Activated CD4-positive, alpha-beta T cell treated with anti-CD3 and anti-CD28 coated beads for 36 hours (primary cell): ENCODE measurements around the gene PPP2R3B. TPM values are rescaled to one million over a fixed set of nuclear protein-coding genes. Genes with fewer than 3 reads are reported as not detected.

Experiments
- ATAC-seq: fragments of 200-7000 bp; cut with Tn5 transposase; one replicate; pipeline ENCODE4 v1.10.0; 2021; ENCODE audit warnings: mild to moderate bottlenecking, moderate library complexity
- CTCF ChIA-PET: fragments of 350-600 bp; sonication (Branson Sonifier 250); formaldehyde crosslinking; loops from one replicate; lab custom pipeline; 2021; ENCODE audit warnings: antibody characterized with exemption; lab: Charles Lee
- POLR2A ChIA-PET: fragments of 350-600 bp; sonication (Branson Sonifier 250); formaldehyde crosslinking; loops from one replicate; lab custom pipeline; 2021; ENCODE audit warnings: antibody characterized with exemption, inconsistent platforms; lab: Charles Lee
- DNase-seq: peaks from one replicate; pipeline ENCODE4 v3.0.0-alpha.2; 2020
- H3K27ac Mint-ChIP-seq: one replicate; pipeline ENCODE4 v1.8.0; 2021; ENCODE audit warnings: mixed read lengths
- H3K27me3 Mint-ChIP-seq: one replicate; pipeline ENCODE4 v1.8.0; 2021; ENCODE audit warnings: mixed read lengths
- H3K36me3 Mint-ChIP-seq: one replicate; pipeline ENCODE4 v1.8.0; 2021; ENCODE audit warnings: low read depth, mixed read lengths
- H3K4me1 Mint-ChIP-seq: one replicate; pipeline ENCODE4 v1.8.0; 2021; ENCODE audit warnings: mixed read lengths
- H3K4me3 Mint-ChIP-seq: one replicate; pipeline ENCODE4 v1.8.0; 2021; ENCODE audit warnings: mild to moderate bottlenecking, moderate library complexity, mixed read lengths
- H3K9me3 Mint-ChIP-seq: one replicate; pipeline ENCODE4 v1.8.0; 2021; ENCODE audit warnings: low read depth, mixed read lengths
- intact Hi-C, 2 experiments: fragments of 100-400 bp; cut with DNase I in 1 of 2; cut with micrococcal nuclease in 1 of 2; formaldehyde crosslinking; loops; one replicate each; pipeline versions ENCODE4 v1.14.2 to v1.15.1; 2022 to 2024; cut with DNase I, micrococcal nuclease
- total RNA-seq, 2 experiments: library from RNA; stranded (reverse); gene quantifications; one replicate each; pipeline ENCODE4 v1.2.3, GENCODE V29; 2021

PPP2R3B gene
- total RNA-seq, 2 experiments from 2014 or later: 23.3 to 26.8 TPM

DNA sequence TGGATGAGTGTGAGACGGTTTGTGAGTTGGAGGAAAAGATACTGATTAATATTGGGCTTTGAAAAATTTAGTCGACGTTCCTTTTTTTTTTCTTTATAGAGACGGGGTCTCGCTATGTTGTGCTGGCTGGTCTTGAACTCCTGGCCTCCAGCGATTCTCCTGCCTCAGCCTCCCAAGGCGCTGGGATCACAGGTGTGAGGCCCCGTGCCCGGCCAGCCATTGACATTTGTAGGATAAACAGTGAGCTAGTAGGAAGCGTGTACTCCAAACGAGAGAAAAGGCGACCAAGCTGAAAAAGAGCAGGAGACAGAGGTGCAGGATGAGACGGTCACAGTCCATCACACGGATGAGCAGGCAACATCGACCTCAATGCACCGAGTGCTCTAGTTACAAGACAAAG, 19.4 kb downstream of the PPP2R3B start:
- ChIA-PET POLR2A (no interaction called here), CTCF (no interaction called here)
- Mint-ChIP-seq H3K4me1 (peaks cover 9% of the 10 kb centered on the region), H3K27ac (no peak overlapping the region), H3K4me3 (no peak overlapping the region), H3K36me3 (peaks cover 9% of the 10 kb centered on the region), H3K9me3 (peaks cover under 1% of the 10 kb centered on the region), H3K27me3 (peaks cover 12% of the 10 kb centered on the region)
- DNase-seq: no peak
- intact Hi-C loops: no loop called here
- no peak for ATAC-seq

DNA sequence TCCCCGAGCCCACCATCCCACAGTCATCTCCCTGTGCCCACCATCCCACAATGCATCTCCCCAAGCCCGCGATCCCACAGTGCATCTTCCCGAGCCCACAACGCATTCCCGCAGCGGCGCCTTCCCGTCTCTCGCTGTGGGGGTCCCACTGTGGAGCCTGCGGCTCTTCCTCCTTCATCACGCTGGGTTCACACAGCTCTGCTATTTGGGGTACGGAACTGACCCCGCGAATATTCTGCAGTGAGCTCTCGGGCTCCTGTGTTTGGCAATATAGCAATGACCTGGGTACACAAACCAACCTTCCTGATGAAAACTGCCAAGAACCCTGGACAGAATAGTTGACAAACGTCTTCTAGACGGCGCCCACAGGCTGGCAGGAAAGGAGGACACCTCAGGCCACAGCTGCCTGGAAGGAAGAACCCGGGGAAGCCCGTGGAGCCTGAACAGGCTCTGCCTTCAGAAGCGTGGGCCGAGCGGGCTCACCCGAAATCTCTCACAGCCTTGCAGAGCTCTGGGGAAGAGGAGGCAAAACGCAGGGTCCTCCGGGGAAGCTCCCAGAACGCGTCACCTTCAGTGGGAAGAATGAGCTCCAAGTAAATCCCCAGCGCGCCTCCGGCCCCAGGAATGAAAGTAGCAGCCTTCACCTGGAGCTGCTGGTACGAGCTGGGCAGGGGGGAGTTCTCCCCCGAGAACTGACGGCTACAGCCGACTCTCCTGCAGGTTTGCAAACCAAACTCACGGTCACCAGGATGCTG, 22.9 kb downstream of the PPP2R3B start:
- Mint-ChIP-seq H3K36me3 (peaks cover 34% of the 10 kb centered on the region), H3K4me1 (no peaks in the 10 kb centered on the region), H3K27ac (no peak overlapping the region), H3K27me3 (no peaks in the 10 kb centered on the region), H3K9me3 (peaks cover 18% of the 10 kb centered on the region), H3K4me3 (no peak overlapping the region)
- intact Hi-C loops: no loop called here
- ChIA-PET CTCF (no interaction called here), POLR2A (no interaction called here)
- no peak for DNase-seq
- ATAC-seq: no peak

DNA sequence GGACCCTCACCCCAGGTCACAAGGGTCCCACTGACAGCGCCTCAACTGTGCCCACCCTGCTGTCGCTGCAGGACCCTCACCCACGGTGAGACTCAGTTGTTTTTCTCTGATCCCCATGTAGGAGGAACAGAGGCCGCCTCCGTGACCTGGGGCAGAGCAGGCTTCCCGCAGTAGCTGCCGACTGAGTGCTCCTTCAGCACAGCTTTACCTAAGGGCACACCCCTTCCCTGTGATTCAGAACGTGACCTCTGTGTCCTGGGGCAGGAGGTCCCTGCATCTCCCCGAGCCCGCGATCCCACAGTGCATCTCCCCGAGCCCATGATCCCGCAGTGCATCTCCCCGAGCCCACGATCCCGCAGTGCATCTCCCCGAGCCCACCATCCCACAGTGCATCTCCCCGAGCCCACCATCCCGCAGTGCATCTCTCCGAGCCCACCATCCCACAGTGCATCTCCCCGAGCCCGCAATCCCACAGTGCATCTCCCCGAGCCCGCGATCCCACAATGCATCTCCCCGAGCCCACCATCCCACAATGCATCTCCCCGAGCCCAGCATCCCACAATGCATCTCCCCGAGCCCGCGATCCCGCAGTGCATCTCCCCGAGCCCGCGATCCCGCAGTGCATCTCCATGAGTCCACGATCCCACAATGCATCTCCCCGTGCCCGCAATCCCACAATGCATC, 23.6 kb downstream of the PPP2R3B start:
- no peaks in the 10 kb centered on the region for H3K4me1 Mint-ChIP-seq
- intact Hi-C loops: no loop called here
- peaks cover 21% of the 10 kb centered on the region for H3K9me3 Mint-ChIP-seq
- ChIA-PET POLR2A (no interaction called here), CTCF (no interaction called here)
- peaks cover 39% of the 10 kb centered on the region for H3K36me3 Mint-ChIP-seq
- no peak for ATAC-seq
- no peaks in the 10 kb centered on the region for H3K27me3 Mint-ChIP-seq
- H3K27ac Mint-ChIP-seq: no peak overlapping the region
- H3K4me3 Mint-ChIP-seq: no peak overlapping the region
- DNase-seq: no peak

DNA sequence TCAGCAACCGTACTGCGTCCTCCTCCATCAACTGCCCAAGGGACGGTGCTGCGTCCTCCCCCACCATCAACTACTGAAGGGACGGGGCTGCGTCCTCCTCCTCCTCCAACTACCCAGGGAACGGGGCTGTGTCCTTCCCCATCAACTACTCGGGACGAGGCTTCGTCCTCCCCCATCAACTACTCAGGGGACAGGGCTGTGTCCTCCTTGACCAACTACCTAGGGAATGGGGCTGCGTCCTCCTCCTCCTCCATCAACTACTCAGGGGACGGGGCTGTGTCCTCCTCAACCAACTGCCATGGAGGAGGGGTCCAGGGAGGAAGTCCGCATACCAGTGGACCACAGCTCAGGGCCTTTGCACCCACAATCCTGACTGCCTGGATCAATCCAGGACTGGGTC, 24.4 kb downstream of the PPP2R3B start:
- Mint-ChIP-seq H3K9me3 (peaks cover 26% of the 10 kb centered on the region), H3K27me3 (no peaks in the 10 kb centered on the region), H3K4me3 (no peak overlapping the region), H3K27ac (no peak overlapping the region), H3K4me1 (peaks cover 6% of the 10 kb centered on the region), H3K36me3 (peaks cover 46% of the 10 kb centered on the region)
- no peak for DNase-seq
- intact Hi-C loops: no loop called here
- ChIA-PET POLR2A (no interaction called here), CTCF (no interaction called here)
- no peak for ATAC-seq

DNA sequence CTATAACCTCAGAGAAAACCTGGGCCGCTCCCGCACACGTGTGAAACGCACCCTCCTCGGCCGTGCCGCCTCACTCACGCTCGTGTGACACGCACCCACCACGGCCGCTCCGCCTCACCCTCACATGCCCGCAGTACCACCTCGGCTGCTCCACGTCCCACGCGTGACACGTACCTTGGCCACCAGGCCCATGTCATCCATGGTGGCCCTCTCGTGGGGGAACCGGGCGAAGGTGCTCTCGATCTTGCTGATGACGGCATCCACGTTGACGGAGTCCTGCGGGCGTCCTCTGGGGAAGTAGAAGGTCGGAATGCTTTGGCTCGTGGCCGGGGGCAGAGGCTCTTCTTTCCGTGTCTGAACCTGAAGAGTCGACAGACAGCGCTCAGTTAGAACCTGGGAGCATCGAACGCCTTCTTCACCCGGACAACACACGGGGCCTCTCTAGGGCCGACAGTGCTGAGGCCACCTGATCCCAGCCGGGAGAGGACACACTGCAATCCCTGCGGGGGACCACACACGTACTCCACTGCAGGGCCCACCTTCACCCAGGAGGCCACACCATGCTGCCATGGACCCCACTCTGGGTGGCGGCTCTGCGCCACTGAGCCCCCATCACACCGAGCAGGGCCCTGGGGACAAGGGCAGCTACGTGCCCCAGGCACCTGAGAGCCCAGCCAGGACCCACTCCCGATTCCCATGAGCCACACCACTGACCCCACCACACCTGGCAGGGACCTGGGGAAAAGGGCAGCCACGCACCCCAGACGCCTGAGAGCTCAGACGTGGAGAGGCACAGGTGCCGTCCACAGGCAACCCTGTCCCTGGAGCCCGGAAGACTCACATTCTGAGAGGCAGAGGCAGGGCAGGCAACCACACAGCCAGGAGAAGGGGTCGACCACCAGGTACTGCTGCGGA, 25.2 kb downstream of the PPP2R3B start:
- Mint-ChIP-seq H3K4me3 (no peak overlapping the region), H3K9me3 (peaks cover 26% of the 10 kb centered on the region), H3K27ac (no peak overlapping the region), H3K4me1 (peaks cover 15% of the 10 kb centered on the region), H3K36me3 (peaks cover 55% of the 10 kb centered on the region), H3K27me3 (no peaks in the 10 kb centered on the region)
- DNase-seq (no peak), ATAC-seq (no peak)
- POLR2A ChIA-PET: no interaction called here
- intact Hi-C loops: no loop called here
- CTCF ChIA-PET: no interaction called here

DNA sequence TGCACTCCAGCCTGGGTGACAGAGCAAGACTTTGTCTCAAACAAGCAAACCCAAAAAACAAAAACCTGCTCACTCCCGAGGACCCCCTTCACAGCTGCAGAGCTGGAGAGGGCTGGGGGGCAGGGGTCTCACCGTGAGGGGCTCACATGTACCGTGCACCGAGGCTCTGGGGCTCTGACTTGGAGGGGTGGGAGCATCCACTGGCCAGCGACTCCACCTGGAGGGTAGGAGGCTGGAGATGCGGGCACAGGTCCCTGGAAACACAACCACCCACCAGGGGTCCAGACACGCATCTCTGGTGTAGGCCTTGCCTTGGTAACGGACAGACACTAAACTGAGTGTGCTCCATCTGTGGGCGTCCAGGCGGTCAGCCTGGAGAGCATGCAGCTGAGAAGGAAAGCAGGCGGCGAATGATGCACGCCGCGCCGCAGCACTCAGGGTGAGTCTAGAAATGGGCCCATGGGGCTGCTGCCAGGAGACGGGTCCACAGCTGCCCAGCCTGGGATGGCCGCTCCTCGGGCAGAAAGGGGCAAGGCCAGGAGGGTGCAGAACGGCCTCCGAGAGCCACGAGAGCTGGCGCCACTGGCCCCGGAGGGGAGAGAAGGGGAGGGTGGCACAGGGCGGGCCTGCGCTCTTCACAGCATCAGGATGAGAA, 26.1 kb downstream of the PPP2R3B start:
- ChIA-PET POLR2A (no interaction called here), CTCF (no interaction called here)
- no peak overlapping the region for H3K4me3 Mint-ChIP-seq
- no peak for ATAC-seq
- peaks cover 26% of the 10 kb centered on the region for H3K9me3 Mint-ChIP-seq
- peaks cover 60% of the 10 kb centered on the region for H3K36me3 Mint-ChIP-seq
- no peaks in the 10 kb centered on the region for H3K27me3 Mint-ChIP-seq
- intact Hi-C loops: no loop called here
- peaks cover 17% of the 10 kb centered on the region for H3K4me1 Mint-ChIP-seq
- DNase-seq: no peak
- no peak overlapping the region for H3K27ac Mint-ChIP-seq

DNA sequence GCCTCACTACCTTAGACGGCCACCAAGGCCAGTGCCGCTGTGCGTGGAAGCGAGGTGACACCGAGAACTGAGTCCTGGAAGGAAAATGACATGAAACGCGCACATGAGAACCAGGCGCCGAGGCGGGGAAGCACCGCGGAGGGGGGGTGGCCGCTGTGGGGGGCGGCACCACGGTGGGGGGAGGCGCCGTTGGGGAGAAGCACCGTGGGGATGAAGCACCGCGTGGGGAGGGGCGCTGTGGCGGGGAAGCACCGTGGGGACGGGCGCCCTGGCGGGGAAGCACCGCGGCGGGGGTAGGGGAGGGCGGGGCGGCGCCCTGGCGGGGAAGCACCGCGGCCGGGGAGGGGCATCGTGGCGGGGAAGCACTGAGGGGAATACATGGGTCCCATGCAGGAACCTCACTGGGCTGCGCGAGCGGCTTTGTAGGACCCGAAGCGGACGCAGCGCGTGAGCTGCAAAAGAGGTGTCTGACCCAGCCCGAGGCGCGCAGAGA, 28.0 kb downstream of the PPP2R3B start:
- H3K4me1 Mint-ChIP-seq: peaks cover 17% of the 10 kb centered on the region
- ChIA-PET POLR2A (no interaction called here), CTCF (no interaction called here)
- no peak overlapping the region for H3K4me3 Mint-ChIP-seq
- DNase-seq (no peak), ATAC-seq (no peak)
- peaks cover 65% of the 10 kb centered on the region for H3K36me3 Mint-ChIP-seq
- peaks cover 26% of the 10 kb centered on the region for H3K9me3 Mint-ChIP-seq
- peak overlapping the region; percentile 55 for H3K27ac Mint-ChIP-seq
- no peaks in the 10 kb centered on the region for H3K27me3 Mint-ChIP-seq
- intact Hi-C loops: no loop called here

DNA sequence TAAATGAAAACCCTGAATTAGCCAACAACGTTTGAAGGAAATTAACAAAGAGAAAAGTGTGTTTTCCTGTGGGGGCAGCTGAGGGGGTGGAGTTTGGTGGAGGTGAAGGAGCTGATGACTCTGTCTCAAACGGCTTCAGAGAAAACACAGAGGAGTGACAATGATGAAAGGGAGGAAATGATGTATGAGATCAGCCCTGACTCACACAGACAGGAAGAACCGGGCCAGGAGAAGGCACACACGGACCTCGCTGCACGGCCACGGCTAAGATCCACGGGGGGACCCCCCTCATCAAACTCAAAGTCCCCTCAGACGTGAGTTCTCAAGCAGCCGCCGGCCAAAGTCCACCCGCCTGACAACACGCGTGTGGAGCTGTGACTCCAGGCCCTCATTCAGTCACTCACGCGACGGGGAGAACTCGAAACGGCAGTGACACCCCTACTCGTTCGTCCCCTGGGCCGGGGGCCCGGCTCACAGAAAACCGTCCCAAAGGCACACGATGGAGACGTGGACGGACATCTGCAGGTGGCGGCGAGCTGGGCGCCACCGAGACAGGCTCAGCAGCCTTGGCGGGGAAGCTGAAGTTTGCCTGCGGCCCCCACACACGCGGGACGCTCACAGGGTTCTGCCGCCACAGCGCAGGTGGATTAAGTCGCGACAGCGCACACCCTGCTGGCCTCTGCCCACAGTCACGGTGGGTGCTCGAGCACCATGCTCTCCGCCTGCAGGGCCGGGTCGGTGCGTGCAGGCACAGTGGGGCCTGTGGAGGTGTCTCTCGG, 28.8 kb downstream of the PPP2R3B start:
- peaks cover 26% of the 10 kb centered on the region for H3K9me3 Mint-ChIP-seq
- intact Hi-C loops: loop anchor here in 1 of 2 experiments (1.0 kb wide), 1 partner anchor 28 kb away; the partner anchor contains the start of gene PPP2R3B

DNA sequence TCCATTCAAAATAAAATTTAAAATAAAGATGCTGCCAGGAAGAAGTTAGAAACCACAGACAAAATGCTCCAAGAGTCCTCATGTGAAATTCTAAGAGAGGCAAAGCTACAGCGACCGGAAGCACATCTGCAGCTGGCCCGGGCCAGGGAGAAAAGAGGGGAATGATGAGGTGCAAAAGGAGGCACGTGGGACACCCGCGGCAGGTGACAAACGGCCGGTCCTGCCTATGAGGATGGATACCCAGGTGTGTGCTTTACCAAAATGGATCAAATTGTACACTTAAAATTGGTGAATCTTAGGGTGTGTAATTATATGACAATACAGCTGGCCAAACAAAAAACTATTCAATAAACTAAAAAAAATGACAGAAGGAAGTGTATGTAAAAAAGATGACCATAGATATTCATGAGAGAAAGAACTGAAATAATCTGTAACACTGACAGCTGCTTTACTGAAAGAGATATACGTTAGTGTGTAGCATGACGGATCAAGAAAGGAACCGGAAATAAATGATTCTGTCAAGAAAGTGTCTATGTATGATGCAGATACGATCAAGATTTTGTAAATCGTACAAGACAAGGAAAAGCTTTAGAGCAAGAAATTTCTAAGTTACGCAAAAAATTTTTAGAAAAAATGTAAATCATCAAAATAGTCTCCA, 29.5 kb downstream of the PPP2R3B start:
- Mint-ChIP-seq H3K4me1 (peaks cover 17% of the 10 kb centered on the region), H3K27me3 (no peaks in the 10 kb centered on the region), H3K9me3 (peaks cover 23% of the 10 kb centered on the region), H3K4me3 (peak overlapping the region; percentile 15), H3K36me3 (peaks cover 63% of the 10 kb centered on the region), H3K27ac (peak overlapping the region; percentile 94)
- ChIA-PET POLR2A (no interaction called here), CTCF (no interaction called here)
- ATAC-seq: peak; percentile 60
- intact Hi-C loops: loop anchor here in 1 of 2 experiments (1.0 kb wide), 1 partner anchor 29 kb away; the partner anchor contains the start of gene PPP2R3B
- no peak for DNase-seq

More for the DNA sequence above, 28.8 kb downstream of the PPP2R3B start:
- H3K27ac Mint-ChIP-seq: peak overlapping the region; percentile 94
- POLR2A ChIA-PET: no interaction called here
- peaks cover 17% of the 10 kb centered on the region for H3K4me1 Mint-ChIP-seq
- CTCF ChIA-PET: no interaction called here
- H3K4me3 Mint-ChIP-seq: peak overlapping the region; percentile 15
- DNase-seq: peak; percentile 67
- peak; percentile 99 for ATAC-seq
- H3K36me3 Mint-ChIP-seq: peaks cover 65% of the 10 kb centered on the region
- no peaks in the 10 kb centered on the region for H3K27me3 Mint-ChIP-seq

DNA sequence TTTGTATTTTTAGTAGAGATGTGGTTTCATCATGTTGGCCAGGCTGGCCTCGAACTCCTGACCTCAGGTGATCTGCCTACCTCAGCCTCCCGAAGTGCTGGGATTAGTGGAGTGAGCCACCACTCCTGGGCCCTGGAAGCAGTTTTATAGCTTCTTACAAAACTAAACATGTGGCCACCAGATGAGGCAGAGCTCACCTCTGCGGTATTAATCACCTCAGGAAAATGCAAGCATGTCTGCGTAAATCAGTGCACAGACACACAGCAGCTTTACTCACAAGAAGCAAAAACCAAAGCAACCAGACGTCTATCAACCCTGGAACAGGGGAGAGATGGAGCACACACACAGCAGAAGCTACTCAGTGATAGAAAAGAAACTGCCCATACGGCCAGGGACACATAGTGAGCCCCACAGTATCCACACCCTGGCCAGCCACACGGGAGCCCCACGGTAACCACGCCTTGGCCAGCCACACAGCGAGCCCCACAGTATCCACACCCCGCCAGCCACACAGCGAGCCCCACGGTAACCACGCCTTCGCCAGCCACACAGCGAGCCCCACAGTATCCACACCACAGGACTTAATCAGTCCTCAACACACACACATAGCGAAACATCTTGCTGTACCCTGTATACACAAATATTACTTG, 30.2 kb downstream of the PPP2R3B start:
- ChIA-PET CTCF (no interaction called here), POLR2A (no interaction called here)
- no peak for ATAC-seq
- peaks cover 17% of the 10 kb centered on the region for H3K4me1 Mint-ChIP-seq
- intact Hi-C loops: loop anchor here in 1 of 2 experiments (1.0 kb wide), 1 partner anchor 30 kb away; the partner anchor contains the start of gene PPP2R3B
- no peaks in the 10 kb centered on the region for H3K27me3 Mint-ChIP-seq
- H3K27ac Mint-ChIP-seq: peak overlapping the region; percentile 94
- DNase-seq: no peak
- H3K36me3 Mint-ChIP-seq: peaks cover 56% of the 10 kb centered on the region
- no peak overlapping the region for H3K4me3 Mint-ChIP-seq
- H3K9me3 Mint-ChIP-seq: peaks cover 22% of the 10 kb centered on the region
